GM21825 (cell line): ENCODE data around the gene CYP19A1.
A peak's percentile ranks its signal among the peaks of the same experiment; 100 is the strongest.

ENCODE experiments used
- ATAC-seq: cut with Tn5 transposase; IDR thresholded peaks from one replicate; pipeline ENCODE4 v1.9.1; 2021; ENCODE audit warnings: mild to moderate bottlenecking, moderate library complexity; ENCODE audit not compliant: unreplicated experiment

The CYP19A1 gene

DNA sequence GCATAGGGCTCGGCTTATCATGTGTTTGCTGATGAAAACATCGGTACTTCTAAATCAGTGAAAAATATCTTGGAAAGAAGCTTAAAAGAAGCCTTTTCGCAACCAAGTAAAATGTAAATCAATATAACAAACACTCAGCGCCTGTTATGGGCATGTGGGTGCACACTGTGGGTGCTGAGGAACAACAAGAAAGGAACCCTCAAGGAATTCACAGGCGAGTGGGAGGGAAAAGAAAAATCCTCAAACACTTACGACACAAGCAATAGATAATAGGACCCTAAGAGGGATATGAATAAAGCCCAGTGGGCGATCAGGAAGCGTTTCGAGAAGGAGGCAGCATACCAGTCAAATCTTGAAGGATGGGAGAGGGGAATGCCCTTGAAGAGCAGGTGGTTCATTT, 25.0 kb upstream of the CYP19A1 start:
- ATAC-seq: no peak

- no peak for ATAC-seq
Measured at GRCh38 chr15:51359981-51360380, 21.6 kb upstream of the CYP19A1 start.

- no peak for ATAC-seq
Measured at GRCh38 chr15:51356983-51357382, 18.6 kb upstream of the CYP19A1 start.

- ATAC-seq: no peak
Measured at GRCh38 chr15:51356147-51356546, 17.8 kb upstream of the CYP19A1 start.

GRCh38 chr15:51355096-51355495, 16.7 kb upstream of the CYP19A1 start:
- ATAC-seq: no peak

DNA sequence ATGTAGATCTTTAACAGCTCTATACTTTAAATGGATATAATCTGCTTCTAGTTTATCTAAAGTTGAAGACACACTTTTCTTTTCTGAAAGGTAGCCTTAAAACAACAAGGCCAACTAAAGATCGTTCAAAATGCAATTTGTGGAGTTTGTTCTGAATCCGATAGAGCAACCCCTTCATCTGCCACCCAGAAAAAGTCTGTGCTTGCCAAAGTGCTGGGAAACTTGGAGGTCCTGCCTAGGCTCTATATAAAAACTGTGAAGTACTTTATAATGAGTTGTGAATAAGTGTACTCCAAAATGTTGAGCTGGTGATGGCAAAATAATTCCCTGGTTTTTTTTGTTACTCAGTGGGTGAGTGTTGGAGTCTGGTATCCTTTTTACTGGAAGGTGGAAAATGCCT, 15.6 kb upstream of the CYP19A1 start:
- no peak for ATAC-seq

GRCh38 chr15:51350723-51351122, 12.3 kb upstream of the CYP19A1 start:
- ATAC-seq: no peak

GRCh38 chr15:51349156-51349844, 10.9 kb upstream of the CYP19A1 start:
- no peak for ATAC-seq

- ATAC-seq: peak; percentile 89
Measured at GRCh38 chr15:51348688-51349087, 10.3 kb upstream of the CYP19A1 start.

GRCh38 chr15:51346136-51346535, 7.7 kb upstream of the CYP19A1 start:
- ATAC-seq: no peak

- no peak for ATAC-seq
Measured at GRCh38 chr15:51343466-51343865, 5.1 kb upstream of the CYP19A1 start.

DNA sequence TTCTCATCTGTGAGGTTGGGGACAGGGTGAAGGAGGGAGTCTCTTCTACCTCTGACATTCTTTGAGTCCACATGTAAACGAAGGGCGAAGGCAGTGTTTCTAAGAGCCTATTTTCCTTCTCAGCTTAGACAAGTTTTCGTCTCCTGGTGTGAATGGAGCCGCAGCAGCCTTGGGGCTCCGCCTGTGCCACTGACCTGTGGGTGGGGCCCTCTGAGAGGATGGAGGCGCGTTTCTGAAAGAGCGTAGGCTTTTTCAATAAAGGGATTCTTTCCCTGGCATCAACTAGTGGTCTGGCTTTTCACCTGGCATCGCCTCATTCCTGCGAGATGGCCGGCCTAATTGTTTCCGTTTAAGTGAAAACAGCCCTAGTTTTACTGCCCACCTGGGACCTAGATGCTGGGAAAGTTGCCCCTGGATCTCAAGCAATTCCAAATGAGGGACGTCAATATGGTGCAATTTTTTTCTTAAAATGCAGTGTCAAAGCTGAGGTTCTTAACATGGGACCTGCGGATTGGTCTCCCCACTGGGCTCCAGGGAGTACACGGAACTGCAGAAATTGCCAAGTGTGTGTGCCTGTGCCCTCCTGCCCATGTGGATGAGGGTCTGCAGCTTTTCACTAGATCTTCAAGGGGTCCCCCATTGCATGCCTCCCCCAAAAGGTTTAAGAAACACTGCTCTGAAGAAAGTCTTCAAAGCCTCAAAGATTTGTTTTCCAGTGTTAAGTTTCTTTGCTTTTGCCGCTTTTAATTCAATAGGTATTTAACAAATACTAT, 4.0 kb upstream of the CYP19A1 start:
- no peak for ATAC-seq

DNA sequence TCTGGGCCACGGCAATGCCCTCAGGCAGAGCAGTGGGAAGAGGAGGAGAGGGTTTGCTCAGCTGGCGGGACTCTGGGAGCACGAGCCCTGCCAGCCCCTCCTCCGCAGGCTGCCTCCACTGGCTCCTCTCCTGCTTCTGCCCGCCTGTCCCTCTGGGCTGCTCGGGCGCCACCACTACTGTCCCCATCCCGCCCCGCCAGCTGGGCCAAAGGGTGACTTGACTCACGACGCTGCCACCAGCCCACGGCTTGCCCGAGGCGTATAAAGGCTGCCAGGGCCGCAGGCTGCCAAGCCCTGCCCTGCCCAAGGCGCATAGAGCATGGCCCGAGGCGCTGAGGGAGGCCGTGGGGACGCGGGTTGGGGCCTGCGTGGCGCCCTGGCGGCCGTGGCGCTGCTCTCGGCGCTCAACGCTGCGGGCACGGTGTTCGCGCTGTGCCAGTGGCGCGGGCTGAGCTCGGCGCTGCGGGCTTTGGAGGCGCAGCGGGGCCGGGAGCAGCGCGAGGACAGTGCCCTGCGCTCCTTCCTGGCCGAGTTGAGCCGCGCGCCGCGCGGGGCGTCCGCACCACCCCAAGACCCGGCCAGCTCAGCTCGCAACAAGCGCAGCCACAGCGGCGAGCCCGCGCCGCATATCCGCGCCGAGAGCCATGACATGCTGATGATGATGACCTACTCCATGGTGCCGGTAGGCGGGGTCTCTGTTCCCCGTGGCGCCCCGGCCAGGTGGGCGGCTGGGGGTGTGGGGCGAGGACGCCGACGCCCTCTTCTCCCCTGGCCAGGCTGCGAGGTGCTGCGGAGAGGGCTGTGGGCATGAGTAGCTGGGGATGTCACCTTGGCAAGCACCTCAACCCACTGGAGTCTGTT, 3.2 kb upstream of the CYP19A1 start, which contains the start of gene GLDN:
GLDN (plus strand) TSS at position 290 of the 861 bp plus-strand sequence; CDS start at position 320, 30 bp downstream.
- ATAC-seq: no peak

- peak; percentile 76 for ATAC-seq
Measured at GRCh38 chr15:51335538-51336410, 2.6 kb downstream of the CYP19A1 start.

- ATAC-seq: no peak
Measured at GRCh38 chr15:51335087-51335486, 3.3 kb downstream of the CYP19A1 start.

GRCh38 chr15:51334011-51334451, 4.4 kb downstream of the CYP19A1 start:
- no peak for ATAC-seq

- no peak for ATAC-seq
Measured at GRCh38 chr15:51333571-51333970, 4.8 kb downstream of the CYP19A1 start.

- no peak for ATAC-seq
Measured at GRCh38 chr15:51332206-51333147, 5.9 kb downstream of the CYP19A1 start.

- ATAC-seq: no peak
Measured at GRCh38 chr15:51331141-51331540, 7.3 kb downstream of the CYP19A1 start.
